HepG2 (cell line): ENCODE measurements around the gene PCIF1. TPM values are rescaled to one million over a fixed set of nuclear protein-coding genes. Genes with fewer than 3 reads are reported as not detected.

Experiments
- EZH2 ChIP-seq: conservative IDR thresholded peaks from 2 replicates; pipeline ENCODE4 v1.6.1; 2012; ENCODE audit warnings: mild to moderate bottlenecking, low read depth, low read length, moderate library complexity
- HMGXB4 ChIP-seq, 2 experiments: sonication (generic) in 1 of 2; formaldehyde crosslinking in 1 of 2; IDR thresholded peaks; 2 replicates each; pipeline versions ENCODE4 v1.4.0 to v1.6.1; 2018 to 2020; ENCODE audit warnings: missing genetic modification reagents in 2 of 2, borderline replicate concordance in 1 of 2, low read depth in 1 of 2, mild to moderate bottlenecking in 1 of 2, missing biosample characterization in 1 of 2
- NONO ChIP-seq, 2 experiments: fragments of 450-650 bp in 1 of 2; sonication (generic) in 1 of 2; formaldehyde crosslinking in 1 of 2; IDR thresholded peaks in 1 of 2; conservative IDR thresholded peaks in 1 of 2; 2 replicates each; pipeline versions ENCODE4 v1.6.1 to v1.8.0; 2017 to 2022; ENCODE audit warnings: mild to moderate bottlenecking in 1 of 2, missing genetic modification reagents in 1 of 2, moderate library complexity in 1 of 2
- NR2C2 ChIP-seq: sonication (generic); formaldehyde crosslinking; IDR thresholded peaks from 2 replicates; pipeline ENCODE4 v1.4.0; 2020; ENCODE audit warnings: missing genetic modification reagents, mild to moderate bottlenecking, moderate library complexity, borderline replicate concordance
- PCBP2 ChIP-seq: fragments of 200-400 bp; formaldehyde crosslinking; optimal IDR thresholded peaks from 2 replicates; pipeline ENCODE3; 2018; ENCODE audit warnings: low read length, low read depth; ENCODE audit not compliant: poor library complexity, severe bottlenecking
- TAF15 ChIP-seq: fragments of 200-400 bp; formaldehyde crosslinking; IDR thresholded peaks from one replicate; pipeline ENCODE4 v1.6.1; 2018; ENCODE audit warnings: mild to moderate bottlenecking, low read depth, low read length; ENCODE audit not compliant: poor library complexity, severe bottlenecking
- TP53 ChIP-seq: sonication (generic); formaldehyde crosslinking; conservative IDR thresholded peaks from 2 replicates; pipeline ENCODE4 v1.4.0; 2020; ENCODE audit warnings: missing genetic modification reagents
- ZBTB37 ChIP-seq: sonication (generic); formaldehyde crosslinking; IDR thresholded peaks from 2 replicates; pipeline ENCODE4 v1.4.0; 2020; ENCODE audit warnings: mild to moderate bottlenecking, missing genetic modification reagents
- ZBTB8A ChIP-seq: sonication (generic); formaldehyde crosslinking; IDR thresholded peaks from 2 replicates; pipeline ENCODE4 v1.4.0; 2020; ENCODE audit warnings: mild to moderate bottlenecking, low read depth, missing genetic modification reagents, borderline replicate concordance
- ZNF121 ChIP-seq: sonication (generic); formaldehyde crosslinking; IDR thresholded peaks from 2 replicates; pipeline ENCODE4 v1.5.0; 2020; ENCODE audit warnings: mild to moderate bottlenecking, missing genetic modification reagents
- ZNF326 ChIP-seq: sonication (generic); formaldehyde crosslinking; IDR thresholded peaks from 2 replicates; pipeline ENCODE4 v1.4.0; 2020; ENCODE audit warnings: missing genetic modification reagents, borderline replicate concordance
- ZNF530 ChIP-seq: sonication (generic); formaldehyde crosslinking; IDR thresholded peaks from 2 replicates; pipeline ENCODE4 v1.5.0; 2020; ENCODE audit warnings: low read depth, mild to moderate bottlenecking, missing genetic modification reagents
- ZNF713 ChIP-seq: sonication (generic); formaldehyde crosslinking; IDR thresholded peaks from 2 replicates; pipeline ENCODE4 v1.4.0; 2020; ENCODE audit warnings: mild to moderate bottlenecking, missing genetic modification reagents
- ZNF746 ChIP-seq: sonication (generic); formaldehyde crosslinking; IDR thresholded peaks from 2 replicates; pipeline ENCODE4 v1.8.0; 2022; ENCODE audit warnings: mild to moderate bottlenecking, missing genetic modification reagents
- ZNF790 ChIP-seq: sonication (generic); formaldehyde crosslinking; IDR thresholded peaks from 2 replicates; pipeline ENCODE4 v1.8.0; 2022; ENCODE audit warnings: missing genetic modification reagents, mild to moderate bottlenecking, borderline replicate concordance
- polyA plus RNA-seq, 8 experiments: library from polyadenylated mRNA; depleted of rRNA in 3 of 8; stranded (reverse) in 7 of 8; unstranded in 1 of 8; fragments of >200 nt; fragmentation: Illumina TruSeq in 4 of 8; extraction: Trizol in 4 of 8; gene quantifications; 2 replicates each; pipeline versions ENCODE4 v1.2.1 to v1.2.3, GENCODE V29; 2011 to 2016; ENCODE audit warnings: low read depth in 4 of 8, missing spikeins in 1 of 8, mixed read lengths in 1 of 8; ENCODE audit not compliant: insufficient read depth in 1 of 8
- total RNA-seq, 5 experiments: library from RNA; depleted of rRNA; stranded (reverse); fragments of >200 nt; fragmentation: Illumina TruSeq; extraction: Trizol; gene quantifications; 2 replicates each; pipeline ENCODE4 v1.2.3, GENCODE V29; 2016; ENCODE audit warnings: low read depth in 1 of 5
- TF ChIP-seq, protein P1 (sequence below): sonication (generic); formaldehyde crosslinking; IDR thresholded peaks from 2 replicates; pipeline ENCODE4 v1.5.0; 2020; ENCODE audit warnings: missing genetic modification reagents
- TF ChIP-seq, protein P2 (sequence below): sonication (generic); formaldehyde crosslinking; IDR thresholded peaks from 2 replicates; pipeline ENCODE4 v1.8.0; 2022; ENCODE audit warnings: mild to moderate bottlenecking, missing genetic modification reagents, moderate library complexity
- TF ChIP-seq, protein P3 (sequence below): fragments of 450-650 bp; IDR thresholded peaks from 2 replicates; pipeline ENCODE4 v1.6.1; 2017; ENCODE audit warnings: mild to moderate bottlenecking

PCIF1 gene
- total and polyA plus RNA-seq, 2 of the 13 experiments (the other 11 are each of a cell fraction or from before 2014, with no cell fraction given) = 20.9 to 24.4 TPM

DNA sequence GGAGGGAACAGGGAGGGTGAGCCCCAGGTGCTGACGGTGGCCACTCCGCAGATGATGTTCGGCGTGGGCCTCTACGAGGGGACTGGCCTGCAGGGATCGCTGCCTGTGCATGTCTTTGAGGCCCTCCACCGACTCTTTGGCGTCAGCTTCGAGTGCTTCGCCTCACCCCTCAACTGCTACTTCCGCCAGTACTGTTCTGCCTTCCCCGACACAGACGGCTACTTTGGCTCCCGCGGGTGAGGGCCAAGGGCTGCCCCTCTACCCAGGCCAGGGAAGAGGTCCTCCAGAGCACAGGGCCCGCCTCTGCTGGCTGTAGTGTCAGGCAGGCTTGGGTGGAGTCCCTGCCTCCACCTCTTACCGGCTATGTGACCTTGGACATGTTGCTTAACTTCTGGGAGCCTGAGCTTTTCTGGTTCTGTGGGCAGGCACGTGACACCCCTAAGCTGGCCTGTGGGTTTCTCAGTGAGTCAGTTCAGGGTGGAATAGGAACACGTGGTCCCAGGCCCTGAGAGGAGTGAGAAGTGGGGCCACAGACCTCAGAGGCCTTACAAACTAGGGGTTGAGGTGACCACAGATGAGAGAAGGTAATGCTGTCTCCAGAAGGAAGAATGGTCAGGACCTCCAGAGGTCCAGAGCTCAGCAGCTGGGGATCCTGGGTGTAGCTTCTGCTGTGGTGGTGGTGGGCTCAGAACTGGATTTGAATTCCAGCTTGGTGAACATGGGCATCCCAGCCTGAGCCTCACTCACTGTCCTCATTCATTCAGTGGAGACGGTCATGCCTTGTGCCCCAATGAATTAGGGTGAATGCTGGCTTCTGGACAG lies 11.9 kb downstream of the PCIF1 start (continued):
- TF ChIP-seq, protein P1, sequence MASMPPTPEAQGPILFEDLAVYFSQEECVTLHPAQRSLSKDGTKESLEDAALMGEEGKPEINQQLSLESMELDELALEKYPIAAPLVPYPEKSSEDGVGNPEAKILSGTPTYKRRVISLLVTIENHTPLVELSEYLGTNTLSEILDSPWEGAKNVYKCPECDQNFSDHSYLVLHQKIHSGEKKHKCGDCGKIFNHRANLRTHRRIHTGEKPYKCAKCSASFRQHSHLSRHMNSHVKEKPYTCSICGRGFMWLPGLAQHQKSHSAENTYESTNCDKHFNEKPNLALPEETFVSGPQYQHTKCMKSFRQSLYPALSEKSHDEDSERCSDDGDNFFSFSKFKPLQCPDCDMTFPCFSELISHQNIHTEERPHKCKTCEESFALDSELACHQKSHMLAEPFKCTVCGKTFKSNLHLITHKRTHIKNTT (CRISPR knock-in tag) = no peak
- TF ChIP-seq ZNF746 (CRISPR knock-in tag) (peak; percentile 76; the same call in 1 of the 2 replicates), ZBTB8A (CRISPR knock-in tag) (no peak), PCBP2 (no peak), HMGXB4 (CRISPR knock-in tag; IDR thresholded peaks at IDR 0.05; ENCODE audit: borderline replicate concordance in 1 of 2, low read depth in 1 of 2) (peak; percentile 66 to 84), NR2C2 (CRISPR knock-in tag) (peak; percentile 85), ZNF121 (CRISPR knock-in tag) (peak; percentile 60; the same call in 1 of the 2 replicates), ZNF530 (CRISPR knock-in tag) (no peak), EZH2 (no peak), ZNF790 (CRISPR knock-in tag) (no peak; the same call in 1 of the 2 replicates), TAF15 (no peak), ZBTB37 (CRISPR knock-in tag) (no peak; the same call in 1 of the 2 replicates), ZNF326 (CRISPR knock-in tag) (no peak; the same call in 1 of the 2 replicates), NONO (IDR thresholded peaks at IDR 0.05) (no peak), NONO (CRISPR knock-in tag; conservative IDR thresholded peaks at IDR 0.05) (peak; percentile 91), ZNF713 (CRISPR knock-in tag) (no peak), TP53 (0 out of 2 replicates have a peak, but pooled peaks have one; percentile 63)
- TF ChIP-seq, protein P2, sequence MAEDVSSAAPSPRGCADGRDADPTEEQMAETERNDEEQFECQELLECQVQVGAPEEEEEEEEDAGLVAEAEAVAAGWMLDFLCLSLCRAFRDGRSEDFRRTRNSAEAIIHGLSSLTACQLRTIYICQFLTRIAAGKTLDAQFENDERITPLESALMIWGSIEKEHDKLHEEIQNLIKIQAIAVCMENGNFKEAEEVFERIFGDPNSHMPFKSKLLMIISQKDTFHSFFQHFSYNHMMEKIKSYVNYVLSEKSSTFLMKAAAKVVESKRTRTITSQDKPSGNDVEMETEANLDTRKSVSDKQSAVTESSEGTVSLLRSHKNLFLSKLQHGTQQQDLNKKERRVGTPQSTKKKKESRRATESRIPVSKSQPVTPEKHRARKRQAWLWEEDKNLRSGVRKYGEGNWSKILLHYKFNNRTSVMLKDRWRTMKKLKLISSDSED (CRISPR knock-in tag) = no peak
- TF ChIP-seq, protein P3, sequence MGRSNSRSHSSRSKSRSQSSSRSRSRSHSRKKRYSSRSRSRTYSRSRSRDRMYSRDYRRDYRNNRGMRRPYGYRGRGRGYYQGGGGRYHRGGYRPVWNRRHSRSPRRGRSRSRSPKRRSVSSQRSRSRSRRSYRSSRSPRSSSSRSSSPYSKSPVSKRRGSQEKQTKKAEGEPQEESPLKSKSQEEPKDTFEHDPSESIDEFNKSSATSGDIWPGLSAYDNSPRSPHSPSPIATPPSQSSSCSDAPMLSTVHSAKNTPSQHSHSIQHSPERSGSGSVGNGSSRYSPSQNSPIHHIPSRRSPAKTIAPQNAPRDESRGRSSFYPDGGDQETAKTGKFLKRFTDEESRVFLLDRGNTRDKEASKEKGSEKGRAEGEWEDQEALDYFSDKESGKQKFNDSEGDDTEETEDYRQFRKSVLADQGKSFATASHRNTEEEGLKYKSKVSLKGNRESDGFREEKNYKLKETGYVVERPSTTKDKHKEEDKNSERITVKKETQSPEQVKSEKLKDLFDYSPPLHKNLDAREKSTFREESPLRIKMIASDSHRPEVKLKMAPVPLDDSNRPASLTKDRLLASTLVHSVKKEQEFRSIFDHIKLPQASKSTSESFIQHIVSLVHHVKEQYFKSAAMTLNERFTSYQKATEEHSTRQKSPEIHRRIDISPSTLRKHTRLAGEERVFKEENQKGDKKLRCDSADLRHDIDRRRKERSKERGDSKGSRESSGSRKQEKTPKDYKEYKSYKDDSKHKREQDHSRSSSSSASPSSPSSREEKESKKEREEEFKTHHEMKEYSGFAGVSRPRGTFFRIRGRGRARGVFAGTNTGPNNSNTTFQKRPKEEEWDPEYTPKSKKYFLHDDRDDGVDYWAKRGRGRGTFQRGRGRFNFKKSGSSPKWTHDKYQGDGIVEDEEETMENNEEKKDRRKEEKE = no peak
